CD4-positive, alpha-beta T cell treated with Interleukin-10 for 1 hour (primary cell): Measurements from ENCODE around the gene TMEM161B.
"Not testable (repeated sequence)": the region's sequence is repeated elsewhere in the genome, so short reads cannot be mapped to it uniquely, and the experiment has no call there.

ENCODE experiments used
- DNase-seq: peaks from one replicate; pipeline ENCODE4 v3.0.0-alpha.2; 2020

TMEM161B gene

GRCh38 chr5:88248743-88249540 is 19.7 kb downstream of the TMEM161B start:
- no peak for DNase-seq

GRCh38 chr5:88248094-88248493 is 20.6 kb downstream of the TMEM161B start:
- no peak for DNase-seq

- no peak for DNase-seq
Measured at GRCh38 chr5:88245893-88246244, 22.8 kb downstream of the TMEM161B start.

- DNase-seq = no peak
Measured at GRCh38 chr5:88245241-88245892, 23.3 kb downstream of the TMEM161B start.

DNA sequence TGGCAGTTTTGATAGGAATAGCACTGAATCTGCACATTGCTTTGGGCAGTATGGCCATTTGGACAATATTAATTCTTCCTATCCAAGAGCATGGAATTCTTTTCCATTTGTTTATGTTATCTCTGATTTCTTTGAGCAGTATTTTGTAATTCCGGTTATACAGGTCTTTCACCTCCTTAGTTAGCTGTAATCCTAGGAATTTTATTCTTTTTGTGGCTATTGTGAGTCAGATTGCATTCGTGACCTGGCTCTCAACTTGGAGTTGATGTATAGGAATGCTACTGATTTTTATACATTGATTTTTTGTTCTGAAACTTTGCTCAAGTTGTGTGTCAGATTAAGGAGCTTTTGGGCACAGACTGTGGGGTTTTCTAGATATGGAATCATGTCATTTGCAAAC is 24.0 kb downstream of the TMEM161B start:
- DNase-seq = no peak

DNA sequence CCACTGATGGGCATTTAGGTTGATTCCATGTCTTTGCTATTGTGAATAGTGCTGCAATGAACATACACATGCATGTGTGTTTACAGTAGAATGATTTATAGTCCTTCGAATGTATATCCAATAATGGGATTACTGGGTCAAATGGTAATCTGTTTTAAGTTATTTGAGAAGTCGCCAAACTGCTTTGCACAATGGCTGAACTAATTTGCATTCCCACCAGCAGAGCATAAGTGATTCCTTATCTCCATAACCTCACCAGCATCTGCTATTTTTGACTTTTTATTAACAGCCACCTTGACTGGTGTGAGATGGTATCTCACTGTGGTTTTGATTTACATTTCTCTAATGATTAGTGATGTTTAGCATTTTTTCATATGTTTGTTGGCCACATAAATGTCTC is 25.2 kb downstream of the TMEM161B start:
- DNase-seq = not testable (repeated sequence)

DNA sequence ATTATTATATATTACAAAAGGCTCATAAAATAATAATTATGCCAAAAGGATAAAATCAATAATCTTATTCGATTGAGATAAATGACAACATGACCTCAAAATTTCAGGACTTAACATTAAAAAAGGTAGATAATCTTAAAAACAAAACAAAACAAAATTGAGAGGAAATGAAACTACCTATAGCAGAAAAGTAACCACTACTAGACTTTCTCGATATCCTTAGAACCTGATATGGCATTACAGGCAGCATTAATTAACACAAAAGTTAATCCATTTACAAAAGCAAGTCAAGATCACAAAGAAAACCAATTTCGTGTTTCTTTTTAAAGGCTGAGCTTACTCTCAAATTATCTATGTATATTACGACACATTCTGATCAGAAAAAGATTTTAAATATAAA is 29.9 kb downstream of the TMEM161B start:
- no peak for DNase-seq

DNA sequence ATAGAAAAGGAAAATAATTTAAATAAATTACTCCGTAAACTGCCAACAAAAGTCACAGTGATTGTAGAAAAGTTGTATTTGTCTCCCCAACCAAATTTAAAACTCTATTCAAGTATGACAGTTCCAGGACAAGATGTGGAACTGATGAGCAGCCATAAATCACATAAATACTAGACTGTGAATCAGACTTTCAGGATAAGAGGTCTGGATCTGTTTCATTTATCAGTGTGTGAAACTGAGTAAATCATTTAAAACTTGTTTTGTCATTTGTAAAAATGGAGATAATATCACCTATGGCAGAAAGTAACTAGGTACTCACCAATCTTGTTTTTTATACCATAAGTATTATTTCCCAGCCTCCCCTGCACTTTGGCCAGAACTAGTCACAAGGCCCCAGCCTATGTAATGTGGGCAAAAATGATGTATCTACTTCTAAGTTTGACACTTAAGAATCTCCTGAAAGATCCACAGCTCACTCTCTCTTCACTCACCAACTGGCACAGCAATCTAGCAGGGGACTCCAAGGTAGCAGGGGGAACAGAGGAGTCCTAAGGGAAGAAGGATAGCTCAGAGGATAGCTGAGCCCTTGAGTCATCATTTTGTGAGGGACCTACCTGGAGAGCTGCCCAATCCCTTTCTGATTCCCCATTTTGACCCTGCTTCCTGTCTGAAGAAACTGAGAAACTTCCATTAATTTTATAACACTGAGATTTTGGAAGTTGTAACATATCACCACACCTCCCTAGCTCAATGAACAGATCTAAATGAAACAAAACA is 31.6 kb downstream of the TMEM161B start:
- DNase-seq = no peak

DNA sequence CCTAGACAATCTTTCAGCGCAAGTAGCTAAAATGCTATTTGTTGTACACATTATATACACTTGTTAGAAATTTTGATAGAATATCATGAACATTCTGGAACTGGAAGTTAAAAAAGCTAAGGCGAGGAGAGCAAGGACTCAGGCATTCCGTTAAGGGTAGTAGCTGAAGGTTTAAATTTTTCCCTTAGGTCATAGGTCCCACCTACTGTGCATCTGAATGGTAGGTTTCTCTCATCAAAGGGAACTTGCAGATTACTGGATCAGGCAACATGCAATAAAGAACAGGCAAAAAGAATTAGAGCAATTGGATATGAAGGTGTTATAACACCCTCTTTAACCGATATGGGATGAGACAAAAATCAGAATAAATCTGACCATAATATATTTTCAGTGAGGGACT is 32.8 kb downstream of the TMEM161B start:
- DNase-seq = no peak

DNA sequence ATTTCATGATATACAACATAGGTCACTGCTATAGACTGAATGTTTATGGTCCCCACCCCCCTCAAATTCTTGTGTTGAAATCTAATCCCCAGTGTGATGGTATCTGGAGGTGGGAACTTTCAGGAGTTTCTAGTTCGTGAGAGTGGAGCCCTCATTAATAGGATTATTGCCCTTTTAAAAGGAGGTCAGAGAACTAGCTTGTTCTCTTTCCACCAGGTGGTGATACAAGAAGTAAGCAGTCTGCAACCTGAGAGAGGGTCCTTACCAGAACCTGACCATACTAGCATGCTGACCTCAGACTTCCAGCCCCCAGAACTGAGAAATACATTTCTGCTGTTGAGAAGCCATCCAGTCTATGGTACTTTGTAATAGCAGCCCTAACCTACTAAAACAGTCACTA is 33.3 kb downstream of the TMEM161B start:
- no peak for DNase-seq

- no peak for DNase-seq
Measured at GRCh38 chr5:88230546-88231066, 38.0 kb downstream of the TMEM161B start.

GRCh38 chr5:88226881-88227450 is 41.7 kb downstream of the TMEM161B start:
- DNase-seq = no peak

- no peak for DNase-seq
Measured at GRCh38 chr5:88214655-88215054, 54.0 kb downstream of the TMEM161B start.

DNA sequence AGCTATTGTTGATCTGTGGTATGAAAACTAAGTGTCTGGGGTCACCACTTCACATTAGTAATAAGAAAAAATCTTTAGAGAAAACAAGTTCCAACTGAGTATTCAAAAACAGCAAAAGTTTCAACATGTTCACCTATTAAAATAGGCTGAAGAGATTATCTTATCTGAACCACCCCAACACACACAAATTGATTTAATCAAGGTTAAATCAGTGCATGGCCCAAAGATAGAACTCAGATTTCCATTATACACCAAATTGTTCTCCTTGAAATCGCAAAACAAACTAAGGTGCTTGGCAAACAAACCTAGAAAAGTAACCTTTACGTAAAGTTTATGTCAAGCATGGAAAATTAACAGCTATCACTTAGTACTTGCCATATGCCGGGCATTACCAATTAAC is 61.1 kb downstream of the TMEM161B start:
- DNase-seq = no peak

DNA sequence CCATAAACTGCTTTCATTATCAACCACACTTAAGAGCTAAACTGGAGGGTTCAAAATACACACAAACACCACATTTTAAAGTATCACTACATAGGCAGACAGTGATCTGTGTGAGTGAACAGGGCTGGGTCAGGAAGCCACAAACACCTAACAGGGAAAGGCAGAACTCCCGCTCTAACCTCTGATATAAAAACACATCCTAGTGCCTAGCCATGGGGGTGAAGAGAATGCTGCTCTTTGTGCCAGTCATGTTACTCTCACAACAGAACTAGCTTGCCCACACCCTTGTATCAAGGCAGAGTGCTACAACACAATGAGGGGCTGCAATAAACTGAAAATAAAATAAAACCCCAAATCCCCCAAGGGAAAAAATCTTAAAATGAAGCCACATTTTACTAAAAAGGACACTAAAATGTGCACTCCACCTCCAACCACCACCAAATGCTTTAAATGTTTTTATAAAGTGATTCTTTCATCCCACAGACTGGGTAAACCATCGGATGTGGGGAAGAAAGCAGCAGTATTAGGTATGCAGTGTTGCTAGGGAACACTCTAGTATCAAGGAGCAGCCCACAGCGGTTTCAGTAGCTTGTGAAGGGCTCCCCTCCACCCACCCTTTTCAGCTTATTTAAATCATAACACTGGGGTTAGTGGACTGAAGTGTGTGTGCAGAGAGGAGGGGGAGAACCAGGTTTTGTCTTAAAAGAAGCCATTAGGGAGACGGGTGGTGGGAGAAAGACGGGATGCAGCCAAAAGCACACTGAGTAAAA is 64.5 kb downstream of the TMEM161B start:
- DNase-seq = peak; percentile 66

- no peak for DNase-seq
Measured at GRCh38 chr5:88195636-88196035, 73.0 kb downstream of the TMEM161B start.

- DNase-seq = no peak
Measured at GRCh38 chr5:88193896-88194295, 74.7 kb downstream of the TMEM161B start.

GRCh38 chr5:88190106-88190834 is 78.4 kb downstream of the TMEM161B start:
- DNase-seq = peak; percentile 2

GRCh38 chr5:88189484-88189883 is 79.2 kb downstream of the TMEM161B start:
- not testable (repeated sequence) for DNase-seq

- DNase-seq = no peak
Measured at GRCh38 chr5:88188458-88189132, 80.0 kb downstream of the TMEM161B start.

GRCh38 chr5:88183255-88183654 is 85.4 kb downstream of the TMEM161B start:
- no peak for DNase-seq
